ENCODE measurements around the gene CAMK2D.

The CAMK2D gene

GRCh38 chr4:113784497-113785250 is 23.1 kb upstream of the CAMK2D start:
- Histone ChIP-seq H3K4me3 (no peak overlapping the region), H3K9ac (ENCODE audit: insufficient read length) (no peak overlapping the region), H3K36me3 (ENCODE audit: insufficient read depth, low read length) (no peaks in the 10 kb centered on the region), H3K27ac (no peak overlapping the region), H3K9me3 (ENCODE audit: low read depth, low read length) (no peaks in the 10 kb centered on the region)
- DNase-seq (ENCODE audit: low read depth, low spot score): no peak
- TF ChIP-seq EZH2 (IDR thresholded peaks at IDR 0.05) (no peak), POLR2AphosphoS5 (IDR thresholded peaks at IDR 0.05; ENCODE audit: borderline replicate concordance, low read depth, low read length) (no peak), FOXP2 (optimal IDR thresholded peaks at IDR 0.05; ENCODE audit: control extremely low read depth, extremely low read length, insufficient read depth) (no peak)

DNA sequence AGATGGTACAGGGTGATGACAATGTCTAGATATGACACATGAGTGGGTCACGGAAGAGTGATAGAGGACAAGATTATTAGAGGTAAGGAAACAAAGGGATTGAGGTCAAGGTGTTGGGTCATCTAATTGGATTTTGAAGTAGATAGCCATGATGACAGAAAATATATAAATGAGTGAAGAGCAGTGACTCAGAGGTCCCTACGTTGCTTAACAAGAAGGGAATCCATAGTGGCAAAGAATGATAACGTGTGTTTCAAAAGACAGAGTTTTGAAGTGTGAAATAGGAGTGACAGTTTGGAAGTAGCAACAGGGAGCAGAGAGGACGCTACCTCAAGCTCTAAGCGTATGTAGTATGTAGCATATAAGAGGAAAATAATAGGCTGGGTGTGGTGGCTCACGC is 22.2 kb upstream of the CAMK2D start:
- no peak overlapping the region for H3K9ac ChIP-seq (ENCODE audit: insufficient read length)
- no peak for DNase-seq (ENCODE audit: low read depth, low spot score)
- TF ChIP-seq POLR2AphosphoS5 (IDR thresholded peaks at IDR 0.05; ENCODE audit: borderline replicate concordance, low read depth, low read length) (no peak), EZH2 (IDR thresholded peaks at IDR 0.05) (no peak), FOXP2 (optimal IDR thresholded peaks at IDR 0.05; ENCODE audit: control extremely low read depth, extremely low read length, insufficient read depth) (no peak)
- H3K27ac ChIP-seq: no peak overlapping the region
- H3K4me3 ChIP-seq: no peak overlapping the region
- H3K36me3 ChIP-seq (ENCODE audit: insufficient read depth, low read length): no peaks in the 10 kb centered on the region
- H3K9me3 ChIP-seq (ENCODE audit: low read depth, low read length): no peaks in the 10 kb centered on the region

DNA sequence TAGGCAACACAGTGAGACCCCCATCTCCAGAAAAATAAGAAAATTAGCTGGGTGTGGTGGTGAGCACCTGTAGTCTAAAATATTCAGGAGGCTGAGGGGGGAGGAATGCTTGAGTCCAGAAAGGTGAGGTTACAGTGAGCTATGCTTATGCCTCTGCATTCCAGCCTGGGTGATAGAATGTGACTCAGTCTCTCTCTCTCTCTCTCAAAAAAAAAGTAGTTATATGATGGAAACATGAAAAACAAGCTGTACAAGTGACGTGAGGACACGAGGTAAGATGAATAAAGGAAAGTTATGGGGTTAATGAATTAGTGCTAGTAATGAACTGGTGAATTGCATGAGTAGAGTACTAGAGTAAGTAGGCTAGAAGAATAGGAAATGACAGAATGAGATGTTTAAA is 21.8 kb upstream of the CAMK2D start:
- Histone ChIP-seq H3K36me3 (ENCODE audit: insufficient read depth, low read length) (no peaks in the 10 kb centered on the region), H3K27ac (no peak overlapping the region), H3K4me3 (no peak overlapping the region), H3K9me3 (ENCODE audit: low read depth, low read length) (no peaks in the 10 kb centered on the region), H3K9ac (ENCODE audit: insufficient read length) (no peak overlapping the region)
- DNase-seq (ENCODE audit: low read depth, low spot score): no peak
- TF ChIP-seq POLR2AphosphoS5 (IDR thresholded peaks at IDR 0.05; ENCODE audit: borderline replicate concordance, low read depth, low read length): no peak
- no peak for TF ChIP-seq EZH2 (IDR thresholded peaks at IDR 0.05)
- TF ChIP-seq FOXP2 (optimal IDR thresholded peaks at IDR 0.05; ENCODE audit: control extremely low read depth, extremely low read length, insufficient read depth): no peak

DNA sequence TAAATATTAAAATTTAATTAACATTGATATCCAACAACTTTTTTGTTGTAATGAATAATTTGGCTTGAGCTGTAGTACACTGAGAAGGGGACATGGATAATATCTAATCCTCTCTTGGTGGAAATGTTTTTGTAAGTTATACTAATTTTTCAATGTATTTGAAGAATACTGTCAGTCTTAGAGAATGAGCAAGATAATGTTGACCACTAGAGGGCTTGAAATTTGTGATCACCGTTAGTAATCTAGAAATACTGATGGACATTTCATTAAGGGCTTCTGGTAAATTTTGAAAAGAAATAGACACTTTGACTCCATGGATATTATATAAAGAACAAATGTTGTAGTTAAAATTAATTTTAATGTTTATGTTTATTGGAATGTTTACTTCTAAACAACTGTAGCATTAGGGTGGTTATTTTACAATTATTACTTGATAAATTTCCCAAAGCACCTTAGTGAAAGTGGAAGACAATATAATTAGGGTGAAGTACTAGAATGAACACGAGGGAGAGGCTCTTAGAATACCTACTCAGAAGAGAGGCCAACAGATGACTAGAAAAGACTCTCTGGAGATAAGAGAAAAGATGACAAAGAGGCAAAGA is 20.0 kb upstream of the CAMK2D start:
- Histone ChIP-seq H3K4me3 (no peak overlapping the region), H3K9me3 (ENCODE audit: low read depth, low read length) (no peaks in the 10 kb centered on the region), H3K27ac (no peak overlapping the region), H3K9ac (ENCODE audit: insufficient read length) (no peak overlapping the region), H3K36me3 (ENCODE audit: insufficient read depth, low read length) (no peaks in the 10 kb centered on the region)
- TF ChIP-seq EZH2 (IDR thresholded peaks at IDR 0.05) (no peak), FOXP2 (optimal IDR thresholded peaks at IDR 0.05; ENCODE audit: control extremely low read depth, extremely low read length, insufficient read depth) (no peak), POLR2AphosphoS5 (IDR thresholded peaks at IDR 0.05; ENCODE audit: borderline replicate concordance, low read depth, low read length) (no peak)
- DNase-seq (ENCODE audit: low read depth, low spot score): no peak

DNA sequence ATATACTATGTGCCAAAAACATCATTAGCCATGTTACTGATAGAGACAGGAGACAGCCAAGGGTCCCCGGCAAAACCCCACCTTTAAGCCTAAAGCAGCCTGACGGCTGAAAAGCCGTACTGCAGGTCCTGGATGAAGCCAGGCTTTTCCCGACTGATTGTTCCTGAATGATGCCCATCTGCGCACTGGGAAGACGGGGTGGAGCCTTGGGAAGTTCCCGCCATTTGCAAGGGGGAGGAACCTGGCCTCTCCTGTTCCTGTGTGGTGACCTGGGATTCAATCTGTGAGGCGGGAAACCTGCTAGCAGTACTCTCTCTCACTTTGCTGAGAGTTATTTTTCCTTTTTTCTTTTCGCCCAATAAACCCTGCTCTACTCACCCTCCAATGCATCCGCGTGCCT is 15.1 kb upstream of the CAMK2D start:
- H3K4me3 ChIP-seq: no peak overlapping the region

DNA sequence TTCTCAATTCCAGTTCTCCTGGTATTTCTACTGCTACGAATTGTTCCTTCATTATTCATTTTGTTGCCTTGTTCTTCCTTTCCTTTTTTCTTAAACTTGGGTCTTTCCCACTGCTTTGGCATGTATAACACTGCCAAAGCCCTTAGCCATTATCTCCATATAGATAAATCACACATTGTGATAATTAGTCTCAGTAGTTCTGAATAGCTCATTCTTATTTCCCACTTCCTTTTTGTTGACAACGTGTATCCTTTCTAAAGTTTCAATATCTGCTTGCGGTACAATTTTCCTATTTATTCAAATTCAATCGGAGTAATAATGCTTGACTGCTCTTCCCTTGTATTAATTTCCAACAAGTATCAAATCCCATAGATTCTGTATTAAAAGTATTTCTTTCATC is 14.5 kb upstream of the CAMK2D start:
- Histone ChIP-seq H3K27ac (no peak overlapping the region), H3K9ac (ENCODE audit: insufficient read length) (no peak overlapping the region), H3K9me3 (ENCODE audit: low read depth, low read length) (no peaks in the 10 kb centered on the region), H3K36me3 (ENCODE audit: insufficient read depth, low read length) (no peaks in the 10 kb centered on the region), H3K4me3 (no peak overlapping the region)
- TF ChIP-seq EZH2 (IDR thresholded peaks at IDR 0.05) (no peak), FOXP2 (optimal IDR thresholded peaks at IDR 0.05; ENCODE audit: control extremely low read depth, extremely low read length, insufficient read depth) (no peak), POLR2AphosphoS5 (IDR thresholded peaks at IDR 0.05; ENCODE audit: borderline replicate concordance, low read depth, low read length) (no peak)
- no peak for DNase-seq (ENCODE audit: low read depth, low spot score)

More for the DNA sequence above, 15.1 kb upstream of the CAMK2D start:
- Histone ChIP-seq H3K9ac (ENCODE audit: insufficient read length) (no peak overlapping the region), H3K27ac (no peak overlapping the region), H3K9me3 (ENCODE audit: low read depth, low read length) (no peaks in the 10 kb centered on the region), H3K36me3 (ENCODE audit: insufficient read depth, low read length) (no peaks in the 10 kb centered on the region)
- no peak for DNase-seq (ENCODE audit: low read depth, low spot score)
- TF ChIP-seq POLR2AphosphoS5 (IDR thresholded peaks at IDR 0.05; ENCODE audit: borderline replicate concordance, low read depth, low read length): no peak
- no peak for TF ChIP-seq EZH2 (IDR thresholded peaks at IDR 0.05)
- TF ChIP-seq FOXP2 (optimal IDR thresholded peaks at IDR 0.05; ENCODE audit: control extremely low read depth, extremely low read length, insufficient read depth): no peak

DNA sequence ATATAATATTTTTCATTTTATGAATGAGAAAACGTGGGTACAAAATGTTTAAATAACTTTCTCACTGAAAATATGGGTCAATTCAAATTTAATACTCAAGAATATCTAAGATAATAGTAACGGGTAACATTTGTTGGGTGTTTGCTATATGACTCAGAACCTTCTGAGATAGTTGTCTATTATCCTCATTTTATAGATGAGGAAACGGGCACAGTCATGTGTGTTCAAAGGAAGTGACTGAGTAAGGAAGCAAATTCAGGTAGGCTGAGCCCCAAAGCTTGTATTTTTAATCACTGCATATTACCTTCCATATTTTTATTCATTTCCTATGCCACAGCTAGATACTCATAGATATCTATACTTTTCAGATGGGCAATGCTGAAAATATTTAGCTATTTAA is 12.2 kb upstream of the CAMK2D start:
- Histone ChIP-seq H3K9ac (ENCODE audit: insufficient read length) (no peak overlapping the region), H3K36me3 (ENCODE audit: insufficient read depth, low read length) (no peaks in the 10 kb centered on the region), H3K4me3 (no peak overlapping the region), H3K9me3 (ENCODE audit: low read depth, low read length) (no peaks in the 10 kb centered on the region), H3K27ac (no peak overlapping the region)
- DNase-seq (ENCODE audit: low read depth, low spot score): no peak
- no peak for TF ChIP-seq EZH2 (IDR thresholded peaks at IDR 0.05)
- TF ChIP-seq FOXP2 (optimal IDR thresholded peaks at IDR 0.05; ENCODE audit: control extremely low read depth, extremely low read length, insufficient read depth): no peak
- TF ChIP-seq POLR2AphosphoS5 (IDR thresholded peaks at IDR 0.05; ENCODE audit: borderline replicate concordance, low read depth, low read length): no peak

GRCh38 chr4:113773014-113773413 is 11.5 kb upstream of the CAMK2D start:
- Histone ChIP-seq H3K27ac (no peak overlapping the region), H3K9me3 (ENCODE audit: low read depth, low read length) (no peaks in the 10 kb centered on the region), H3K9ac (ENCODE audit: insufficient read length) (no peak overlapping the region), H3K36me3 (ENCODE audit: insufficient read depth, low read length) (no peaks in the 10 kb centered on the region), H3K4me3 (no peak overlapping the region)
- TF ChIP-seq EZH2 (IDR thresholded peaks at IDR 0.05): no peak
- no peak for DNase-seq (ENCODE audit: low read depth, low spot score)

GRCh38 chr4:113772319-113772718 is 10.8 kb upstream of the CAMK2D start:
- TF ChIP-seq EZH2 (IDR thresholded peaks at IDR 0.05) (no peak), POLR2AphosphoS5 (IDR thresholded peaks at IDR 0.05; ENCODE audit: borderline replicate concordance, low read depth, low read length) (no peak), FOXP2 (optimal IDR thresholded peaks at IDR 0.05; ENCODE audit: control extremely low read depth, extremely low read length, insufficient read depth) (no peak)
- Histone ChIP-seq H3K27ac (no peak overlapping the region), H3K4me3 (no peak overlapping the region), H3K9ac (ENCODE audit: insufficient read length) (no peak overlapping the region), H3K36me3 (ENCODE audit: insufficient read depth, low read length) (no peaks in the 10 kb centered on the region), H3K9me3 (ENCODE audit: low read depth, low read length) (no peaks in the 10 kb centered on the region)
- DNase-seq (ENCODE audit: low read depth, low spot score): no peak
